GM23248 (cell line): Measurements from ENCODE around the gene ATP2B2.

Experiments
- EZH2 ChIP-seq: fragments of 200-600 bp; sonication (generic); IDR thresholded peaks from 2 replicates; pipeline ENCODE4 v1.6.1; 2018; ENCODE audit warnings: antibody characterized with exemption, mild to moderate bottlenecking; ENCODE audit not compliant: insufficient read depth, poor library complexity, severe bottlenecking
- EZH2phosphoT487 ChIP-seq: fragments of 200-600 bp; sonication (generic); IDR thresholded peaks from 2 replicates; pipeline ENCODE4 v1.6.1; 2018; ENCODE audit warnings: antibody characterized with exemption, moderate library complexity, mild to moderate bottlenecking, low read depth; ENCODE audit not compliant: insufficient read depth

GRCh38 chr3:10532939-10533736, 27.8 kb upstream of the ATP2B2 start:
- TF ChIP-seq EZH2, result no peak
- no peak for TF ChIP-seq EZH2phosphoT487
